Measurements from ENCODE around the gene RAB20.

GRCh38 chr13:110575322-110576069 lies 14.0 kb upstream of the RAB20 start:
- TF ChIP-seq ZNF324 (CRISPR knock-in tag; IDR thresholded peaks at IDR 0.05): no peak
- TF ChIP-seq U2AF2 (optimal IDR thresholded peaks at IDR 0.05; ENCODE audit: low read depth, low read length): no peak
- TF ChIP-seq PTTG1 (tag; IDR thresholded peaks at IDR 0.05; ENCODE audit: low read depth): no peak
- no peak for TF ChIP-seq CREB5 (CRISPR knock-in tag; IDR thresholded peaks at IDR 0.05)
- TF ChIP-seq HINFP (tag; conservative IDR thresholded peaks at IDR 0.05; ENCODE audit: low read depth): no peak
- TF ChIP-seq NR3C1 (CRISPR knock-in tag; IDR thresholded peaks at IDR 0.05): no peak
- no peak for TF ChIP-seq EHMT2 (IDR thresholded peaks at IDR 0.05)
- no peak for TF ChIP-seq FOS (IDR thresholded peaks at IDR 0.05; ENCODE audit: extremely low read depth, insufficient read length)
- no peak for TF ChIP-seq E2F6 (IDR thresholded peaks at IDR 0.05; ENCODE audit: borderline replicate concordance in 1 of 2, extremely low read depth in 1 of 2, insufficient read depth in 1 of 2, insufficient read length in 1 of 2, low read depth in 1 of 2, low read length in 1 of 2, poor library complexity in 1 of 2, severe bottlenecking in 1 of 2)
- TF ChIP-seq HMGXB4 (CRISPR knock-in tag; IDR thresholded peaks at IDR 0.05): no peak
- TF ChIP-seq USF1 (CRISPR knock-in tag; IDR thresholded peaks at IDR 0.05): no peak
- no peak for TF ChIP-seq ELK1 (CRISPR knock-in tag; IDR thresholded peaks at IDR 0.05)
